GM12878 (cell line): ENCODE results near the gene CDR2L.

Experiments
- BRCA1 ChIP-seq: IDR thresholded peaks from 2 replicates; pipeline ENCODE4 v1.6.1; 2011; ENCODE audit warnings: low read depth, low read length, improper control_type of control experiment
- CEBPB ChIP-seq, 2 experiments: fragments of 150-350 bp in 1 of 2; IDR thresholded peaks; 2 replicates each; pipeline ENCODE4 v1.6.1; 2012 to 2014; ENCODE audit warnings: low read depth in 2 of 2, low read length in 2 of 2, borderline replicate concordance in 1 of 2, inconsistent platforms in 1 of 2
- CTCF ChIP-seq, 3 experiments: IDR thresholded peaks in 2 of 3; conservative IDR thresholded peaks in 1 of 3; 2 replicates each; pipeline ENCODE4 v1.5.1; 2011; ENCODE audit warnings: low read depth in 3 of 3, low read length in 3 of 3, mild to moderate bottlenecking in 3 of 3, control low read depth in 2 of 3, moderate library complexity in 2 of 3, inconsistent platforms in 1 of 3, mixed read lengths in 1 of 3; ENCODE audit not compliant: control insufficient read depth in 2 of 3, insufficient read depth in 1 of 3; ENCODE audit errors: extremely low read depth in 1 of 3
- E2F4 ChIP-seq: IDR thresholded peaks from 2 replicates; pipeline ENCODE4 v1.6.1; 2012; ENCODE audit warnings: low read depth, low read length, improper control_type of control experiment
- EP300 ChIP-seq, 2 experiments: fragments of 150-350 bp in 1 of 2; IDR thresholded peaks; 2 replicates each; pipeline ENCODE4 v1.6.1; 2011 to 2012; ENCODE audit warnings: low read depth in 2 of 2, low read length in 2 of 2, borderline replicate concordance in 1 of 2, improper control_type of control experiment in 1 of 2, inconsistent platforms in 1 of 2; ENCODE audit not compliant: control insufficient read depth in 1 of 2
- HDAC2 ChIP-seq: fragments of 200-600 bp; sonication (generic); IDR thresholded peaks from 2 replicates; pipeline ENCODE4 v1.6.1; 2017
- NRF1 ChIP-seq: conservative IDR thresholded peaks from 2 replicates; pipeline ENCODE4 v1.6.1; 2011; ENCODE audit warnings: mild to moderate bottlenecking, low read depth, low read length, improper control_type of control experiment
- POLR2A ChIP-seq: IDR thresholded peaks from 2 replicates; pipeline ENCODE4 v1.6.1; 2011; ENCODE audit warnings: low read depth, mild to moderate bottlenecking, low read length
- POLR2AphosphoS5 ChIP-seq: IDR thresholded peaks from 2 replicates; pipeline ENCODE4 v1.6.1; 2011; ENCODE audit warnings: mild to moderate bottlenecking, low read length, inconsistent platforms
- RAD51 ChIP-seq: fragments of 450-650 bp; IDR thresholded peaks from 2 replicates; pipeline ENCODE4 v1.6.1; 2016; ENCODE audit warnings: moderate library complexity, mild to moderate bottlenecking, inconsistent platforms
- SMC3 ChIP-seq: IDR thresholded peaks from 2 replicates; pipeline ENCODE4 v1.6.1; 2011; ENCODE audit warnings: low read length, improper control_type of control experiment, borderline replicate concordance
- USF2 ChIP-seq: IDR thresholded peaks from 2 replicates; pipeline ENCODE4 v1.6.1; 2011; ENCODE audit warnings: low read depth, low read length, improper control_type of control experiment, borderline replicate concordance
- ZZZ3 ChIP-seq: IDR thresholded peaks from 2 replicates; pipeline ENCODE4 v1.6.1; 2011; ENCODE audit warnings: low read depth; ENCODE audit not compliant: control insufficient read depth, insufficient read length

DNA sequence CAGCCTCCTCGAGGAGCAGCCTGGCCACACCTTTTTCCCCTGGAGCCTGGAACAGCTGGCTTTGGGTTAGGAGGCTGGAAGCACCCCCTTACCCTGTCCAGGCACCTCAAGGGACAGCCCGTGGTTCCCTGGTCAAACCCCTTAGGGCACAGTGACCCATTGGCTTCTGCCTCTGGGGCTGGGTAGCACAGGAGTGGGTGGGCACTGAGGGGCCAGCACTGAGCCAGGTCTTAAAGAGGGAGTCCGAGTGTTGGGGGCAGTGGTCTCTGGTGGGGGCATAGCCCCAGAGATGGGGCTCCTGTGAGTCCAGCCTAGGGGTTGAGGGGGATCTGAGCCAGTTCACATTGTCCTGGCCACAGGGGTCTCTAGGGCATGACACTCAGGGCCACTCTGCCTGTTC lies 36.4 kb upstream of the CDR2L start:
- TF ChIP-seq HDAC2: no peak
- TF ChIP-seq E2F4: no peak
- no peak for TF ChIP-seq BRCA1
- TF ChIP-seq POLR2A: no peak
- TF ChIP-seq POLR2AphosphoS5: no peak
- TF ChIP-seq CTCF (IDR thresholded peaks at IDR 0.05 in 2 of 3, conservative IDR thresholded peaks at IDR 0.05 in 1 of 3; ENCODE audit: control insufficient read depth in 2 of 3, extremely low read depth in 1 of 3, insufficient read depth in 1 of 3, low read depth in 3 of 3, low read length in 3 of 3): no peak
- TF ChIP-seq ZZZ3: no peak
- no peak for TF ChIP-seq USF2
- TF ChIP-seq EP300 (IDR thresholded peaks at IDR 0.05; ENCODE audit: borderline replicate concordance in 1 of 2, control insufficient read depth in 1 of 2, low read depth in 2 of 2, low read length in 2 of 2): no peak
- no peak for TF ChIP-seq NRF1
- TF ChIP-seq RAD51: no peak
- TF ChIP-seq CEBPB (IDR thresholded peaks at IDR 0.05; ENCODE audit: borderline replicate concordance in 1 of 2, low read depth in 2 of 2, low read length in 2 of 2): no peak
- TF ChIP-seq SMC3: no peak
